ENCODE measurements around the gene RPL7L1. TPM values are rescaled to one million over a fixed set of nuclear protein-coding genes. Genes with fewer than 3 reads are reported as not detected.

RPL7L1 gene
- total RNA-seq, 4 donors from 2014 or later: 27.3 to 57.1 (median 43.4) TPM

GRCh38 chr6:42914546-42914945 is 35.1 kb downstream of the RPL7L1 start:
- Histone ChIP-seq H3K36me3 (no peaks in the 10 kb centered on the region), H3K27ac (no peak overlapping the region), H3K9me3 (no peaks in the 10 kb centered on the region), H3K27me3 (peaks cover 19% of the 10 kb centered on the region), H3K4me3 (no peak overlapping the region), H3K4me1 (peaks cover 0 to 8% (median 4%) of the 10 kb centered on the region in 4 donors)
- WGBS, 2 donors (ENCODE audit: low coverage in 1 of 2): 67 to 70% methylated on average over 1 to 4 of the region's 4 CpGs
- in situ Hi-C loops (cut with MboI; ENCODE audit: low pct_ligation_motif_present in 1 of 4, low pct_unique_long_range_greater_than_20kb in 1 of 4, low sequenced_read_pairs in 3 of 4) (no loop called here), intact Hi-C loops (cut with DNase I; ENCODE audit: low total_unique reads) (no loop called here)
- DNase-seq: no peak
- TF ChIP-seq POLR2A (IDR thresholded peaks at IDR 0.05): no peak
- TF ChIP-seq EP300 (IDR thresholded peaks at IDR 0.05; ENCODE audit: low read depth): no peak
- no peak for TF ChIP-seq POLR2AphosphoS5 (IDR thresholded peaks at IDR 0.05)
- no peak for TF ChIP-seq CTCF (IDR thresholded peaks at IDR 0.05)

DNA sequence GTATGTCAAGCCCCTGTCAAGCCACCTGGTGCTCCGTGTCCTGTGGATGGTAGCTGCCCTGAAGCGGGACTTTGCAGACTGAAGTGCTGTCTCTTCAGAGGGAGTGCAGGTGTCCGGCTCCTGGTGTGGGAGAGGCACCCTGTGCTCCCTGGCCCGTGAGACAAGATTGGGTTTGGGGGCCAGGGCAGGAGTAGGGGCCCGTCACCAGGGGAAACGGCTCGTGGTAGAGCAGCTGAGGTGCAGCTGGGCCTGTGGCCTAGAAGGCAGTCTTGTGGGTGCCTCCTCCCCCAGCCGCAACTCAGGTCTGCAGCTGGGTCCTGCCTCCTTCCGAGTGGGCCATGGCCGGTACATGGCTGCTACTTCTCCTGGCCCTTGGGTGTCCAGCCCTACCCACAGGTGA is 36.3 kb downstream of the RPL7L1 start, which contains the start of gene PTCRA:
Gene PTCRA (plus strand): TSS at position 322 of the 400 bp plus-strand sequence. CDS start 17 bp downstream, at position 339.
- WGBS, 2 donors (ENCODE audit: low coverage in 1 of 2): 69% methylated on average over 10 of the region's 10 CpGs; no CpG with 5 or more reads in 1 of the 2 donors
- no peaks in the 10 kb centered on the region for H3K9me3 ChIP-seq
- no peak for DNase-seq
- peaks cover 0 to 8% (median 4%) of the 10 kb centered on the region in 4 donors for H3K4me1 ChIP-seq
- TF ChIP-seq POLR2AphosphoS5 (IDR thresholded peaks at IDR 0.05): no peak
- no peak for TF ChIP-seq CTCF (IDR thresholded peaks at IDR 0.05)
- TF ChIP-seq POLR2A (IDR thresholded peaks at IDR 0.05): no peak
- TF ChIP-seq EP300 (IDR thresholded peaks at IDR 0.05; ENCODE audit: low read depth): no peak
- H3K27ac ChIP-seq: no peak within 1 kb of the TSS
- no peak within 1 kb of the TSS for H3K4me3 ChIP-seq
- H3K36me3 ChIP-seq: no peaks in the 10 kb centered on the region
- in situ Hi-C loops (cut with MboI; ENCODE audit: low pct_ligation_motif_present in 1 of 4, low pct_unique_long_range_greater_than_20kb in 1 of 4, low sequenced_read_pairs in 3 of 4) (no loop called here), intact Hi-C loops (cut with DNase I; ENCODE audit: low total_unique reads) (no loop called here)
- peaks cover 19% of the 10 kb centered on the region for H3K27me3 ChIP-seq

GRCh38 chr6:42916288-42916687 is 36.9 kb downstream of the RPL7L1 start:
- WGBS, 2 donors (ENCODE audit: low coverage in 1 of 2): 88% methylated on average over 1 of the region's 1 CpG; no CpG with 5 or more reads in 1 of the 2 donors
- H3K27ac ChIP-seq: no peak overlapping the region
- H3K27me3 ChIP-seq: peaks cover 18% of the 10 kb centered on the region
- H3K4me1 ChIP-seq: peaks cover 0 to 6% (median 4%) of the 10 kb centered on the region in 4 donors
- DNase-seq: no peak
- H3K9me3 ChIP-seq: no peaks in the 10 kb centered on the region
- intact Hi-C loops (cut with DNase I; ENCODE audit: low total_unique reads): no loop called here
- in situ Hi-C loops (cut with MboI; ENCODE audit: low pct_ligation_motif_present in 1 of 4, low pct_unique_long_range_greater_than_20kb in 1 of 4, low sequenced_read_pairs in 3 of 4): no loop called here
- TF ChIP-seq CTCF (IDR thresholded peaks at IDR 0.05) (no peak), EP300 (IDR thresholded peaks at IDR 0.05; ENCODE audit: low read depth) (no peak), POLR2AphosphoS5 (IDR thresholded peaks at IDR 0.05) (no peak), POLR2A (IDR thresholded peaks at IDR 0.05) (no peak)
- H3K4me3 ChIP-seq: no peak overlapping the region
- no peaks in the 10 kb centered on the region for H3K36me3 ChIP-seq

- no peak overlapping the region for H3K27ac ChIP-seq
- H3K4me1 ChIP-seq: no peaks in the 10 kb centered on the region
- H3K4me3 ChIP-seq: no peak overlapping the region
- TF ChIP-seq CTCF (IDR thresholded peaks at IDR 0.05) (no peak), POLR2A (IDR thresholded peaks at IDR 0.05) (no peak), POLR2AphosphoS5 (IDR thresholded peaks at IDR 0.05) (no peak), EP300 (IDR thresholded peaks at IDR 0.05; ENCODE audit: low read depth) (no peak)
- no peaks in the 10 kb centered on the region for H3K36me3 ChIP-seq
- intact Hi-C loops (cut with DNase I; ENCODE audit: low total_unique reads) (no loop called here), in situ Hi-C loops (cut with MboI; ENCODE audit: low pct_ligation_motif_present in 1 of 4, low pct_unique_long_range_greater_than_20kb in 1 of 4, low sequenced_read_pairs in 3 of 4) (no loop called here)
- peaks cover 3% of the 10 kb centered on the region for H3K27me3 ChIP-seq
- DNase-seq: no peak
- no peaks in the 10 kb centered on the region for H3K9me3 ChIP-seq
- 61 to 73% methylated on average over 3 to 6 of the region's 6 CpGs for WGBS, 2 donors (ENCODE audit: low coverage in 1 of 2)
Observed at GRCh38 chr6:42921801-42922200, 42.4 kb downstream of the RPL7L1 start.

Data from transverse colon (tissue), 4 donors.